Fibroblast of upper back skin (primary cell): Measurements from ENCODE around the gene ATF7IP2.
A peak's percentile ranks its signal among the peaks of the same experiment; 100 is the strongest.

Source experiments
- DNase-seq: peaks from one replicate; pipeline ENCODE4 v3.0.0-alpha.2; 2013

ATF7IP2 gene

DNA sequence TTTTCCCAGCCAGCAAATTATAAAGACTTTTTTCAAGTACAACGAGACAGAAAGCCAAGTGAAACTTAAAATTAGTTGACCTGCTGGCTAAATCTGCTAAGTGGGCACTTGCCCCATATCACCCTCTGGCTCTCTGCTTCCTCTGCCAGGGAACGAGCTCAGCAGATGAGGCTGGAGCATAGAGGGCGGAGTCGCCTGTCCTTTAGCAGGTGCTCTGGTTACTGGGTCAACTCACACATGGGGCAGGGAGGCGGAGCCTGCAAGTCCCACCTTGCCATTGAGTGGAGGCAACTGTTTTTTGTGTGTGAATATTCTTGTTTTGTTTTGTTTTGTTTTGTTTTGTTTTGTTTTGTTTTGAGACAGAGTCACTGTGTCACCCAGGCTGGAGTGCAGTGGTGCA, 132.0 kb downstream of the ATF7IP2 start:
- DNase-seq: no peak

DNA sequence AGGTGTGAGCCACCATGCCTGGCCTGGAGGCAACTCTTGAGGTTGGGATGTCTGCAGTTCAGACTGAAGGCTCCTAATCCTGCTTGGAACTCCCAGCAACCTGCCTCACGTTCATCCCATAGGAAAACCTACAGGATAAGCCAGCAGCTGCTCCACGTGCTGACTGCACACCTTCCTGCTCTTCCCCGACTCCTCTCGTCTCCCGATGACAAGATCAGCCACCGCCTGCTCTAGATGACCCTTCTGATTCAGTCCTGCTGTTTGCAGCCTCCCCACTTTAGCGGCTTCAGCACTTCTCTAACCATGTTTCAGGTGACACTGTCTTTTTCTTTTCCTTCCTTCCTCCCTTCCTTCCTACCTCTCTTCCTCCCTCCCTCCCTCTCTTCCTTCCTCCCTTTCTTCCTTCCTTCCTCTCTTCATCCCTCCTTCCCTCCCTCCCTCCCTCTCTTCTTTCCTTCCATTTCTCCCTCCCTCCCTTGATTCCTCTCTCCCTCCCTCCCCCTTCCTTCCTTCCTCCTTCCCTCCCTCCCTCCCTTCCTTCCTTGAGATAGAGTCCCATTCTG, 132.7 kb downstream of the ATF7IP2 start:
- DNase-seq: no peak

DNA sequence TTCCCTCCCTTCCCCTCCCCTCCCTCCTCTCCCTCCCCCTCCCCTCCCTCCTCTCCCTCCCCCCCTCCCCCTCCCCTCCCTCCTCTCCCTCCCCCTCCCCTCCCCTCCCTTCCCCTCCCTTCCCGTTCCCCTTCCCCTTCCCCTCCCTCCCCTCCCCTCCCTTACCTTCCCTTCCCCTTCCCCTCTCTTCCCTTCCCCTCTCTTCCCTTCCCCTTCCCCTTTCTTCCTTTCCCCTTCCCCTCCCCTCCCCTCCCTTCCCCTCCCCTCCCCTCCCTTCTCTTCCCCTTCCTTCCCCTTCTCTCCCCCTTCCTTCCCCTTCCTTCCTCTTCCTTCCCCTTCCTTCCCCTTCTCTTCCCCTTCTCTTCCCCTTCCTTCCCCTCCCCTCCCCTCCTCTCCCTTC, 133.4 kb downstream of the ATF7IP2 start:
- no peak for DNase-seq

DNA sequence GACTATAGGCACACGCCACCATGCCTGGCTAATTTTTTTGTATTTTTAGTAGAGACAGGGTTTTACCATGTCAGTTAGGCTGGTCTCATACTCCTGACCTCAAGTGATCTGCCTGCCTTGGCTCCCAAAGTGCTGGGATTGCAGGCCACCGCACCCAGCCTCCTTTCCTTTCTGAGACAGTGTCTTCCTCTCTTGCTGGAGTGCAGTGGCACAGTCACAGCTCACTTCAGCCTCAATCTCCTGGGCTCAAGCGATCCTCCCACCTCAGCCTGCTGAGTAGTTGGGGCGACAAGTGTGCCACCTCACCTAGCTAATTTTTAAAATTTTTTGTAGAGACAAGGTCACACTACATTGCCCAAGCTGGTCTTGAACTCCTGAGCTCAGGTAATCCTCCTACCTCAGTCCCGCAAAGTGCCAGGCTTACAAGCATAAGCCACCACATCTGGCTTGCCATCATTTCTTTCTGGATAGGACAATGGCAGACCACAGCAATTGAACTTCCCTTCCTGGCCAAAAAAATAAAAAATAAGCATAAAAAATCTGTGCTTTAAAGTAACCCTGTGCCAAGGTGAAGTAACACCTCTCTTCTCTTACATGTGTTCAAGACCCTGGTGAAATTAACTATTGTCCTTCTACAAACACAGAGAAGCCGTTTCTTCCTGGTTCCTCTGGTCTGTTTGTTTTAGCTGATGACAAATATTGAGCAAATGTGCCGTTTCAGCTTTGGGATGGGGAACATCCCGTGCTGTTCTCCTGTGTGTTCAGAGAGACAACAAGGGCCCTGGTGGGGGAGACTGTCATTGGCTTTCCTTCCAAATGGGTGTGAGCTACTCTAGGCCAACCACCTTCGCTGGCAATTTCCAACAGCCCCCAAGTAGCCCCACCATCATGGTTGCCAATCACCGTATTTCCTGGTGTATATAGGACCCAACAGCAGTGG, 134.3 kb downstream of the ATF7IP2 start:
- DNase-seq: no peak

DNA sequence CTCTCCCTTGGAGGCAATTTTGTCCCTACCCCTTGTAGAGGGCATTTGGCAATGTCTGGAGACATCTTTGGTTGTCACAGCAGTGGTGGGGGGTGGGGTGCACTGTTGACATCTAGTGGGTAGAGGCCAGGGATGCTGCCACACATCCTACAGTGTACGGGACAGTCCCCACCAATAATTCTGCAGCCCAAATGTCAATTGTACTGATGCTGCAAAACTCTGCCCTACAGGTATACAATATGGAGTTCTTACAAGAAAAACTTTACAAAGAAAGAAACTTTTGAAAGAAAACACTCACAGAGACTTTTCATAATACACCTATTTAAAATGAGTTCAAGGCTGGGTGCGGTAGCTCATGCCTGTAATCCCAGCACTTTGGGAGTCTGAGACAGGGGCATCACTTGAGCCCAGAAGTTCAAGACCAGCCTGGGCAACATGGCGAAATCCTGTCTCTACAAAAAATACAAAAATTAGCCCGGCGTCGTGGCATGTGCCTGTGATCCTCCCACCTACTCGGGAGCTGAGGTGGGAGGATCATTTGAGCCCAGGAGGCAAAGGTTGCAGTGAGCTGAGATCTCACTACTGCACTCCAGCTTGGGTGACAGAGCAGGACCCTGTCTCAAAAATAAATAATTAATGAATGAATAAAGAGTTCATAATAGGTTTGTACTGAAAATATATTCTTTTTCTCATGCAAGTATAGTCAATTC, 135.2 kb downstream of the ATF7IP2 start:
- DNase-seq: no peak

DNA sequence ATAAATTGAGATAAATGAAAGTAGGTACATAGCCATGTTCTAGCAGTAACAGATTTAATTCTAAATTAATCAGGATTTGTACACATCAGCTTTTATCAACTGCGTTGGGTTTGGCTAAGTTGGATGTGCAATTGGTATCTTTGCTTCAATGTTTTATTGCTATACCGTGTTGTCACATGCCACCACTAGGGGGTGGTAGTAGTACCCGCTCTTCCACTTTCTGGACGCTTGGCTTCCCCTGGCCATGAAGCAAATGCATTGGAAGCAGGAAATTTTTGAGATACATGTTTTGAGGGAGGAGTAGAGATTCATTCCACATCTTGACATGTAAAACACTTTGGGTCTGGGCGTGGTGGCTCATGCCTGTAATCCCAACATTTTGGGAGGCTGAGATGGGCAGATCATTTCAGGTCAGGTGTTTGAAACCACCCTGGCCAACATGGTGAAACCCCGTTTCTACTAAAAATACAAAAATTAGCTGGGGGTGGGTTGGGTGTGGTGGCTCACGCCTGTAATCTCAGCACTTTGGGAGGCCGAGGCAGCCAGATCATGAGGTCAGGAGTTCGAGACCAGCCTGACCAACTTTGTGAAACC, 135.9 kb downstream of the ATF7IP2 start:
- DNase-seq: peak; percentile 68

DNA sequence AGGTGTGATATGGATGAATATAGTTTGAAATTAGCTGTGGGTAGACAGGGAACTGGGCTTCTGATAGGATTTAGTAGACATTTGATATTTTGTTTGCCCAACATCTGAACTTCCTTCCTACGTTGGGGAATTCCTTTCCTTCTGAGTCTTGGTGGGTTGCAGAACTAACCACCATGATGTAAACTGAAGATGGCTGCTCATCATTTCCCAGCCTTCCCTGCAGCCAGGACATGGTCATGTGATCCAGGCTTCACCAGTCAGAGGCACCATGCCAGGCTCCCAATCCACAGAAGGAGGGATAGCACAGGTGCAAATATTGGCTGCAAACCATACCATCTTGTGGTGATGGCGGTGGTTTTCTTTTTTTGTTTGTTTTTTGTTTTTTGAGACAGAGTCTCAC, 137.1 kb downstream of the ATF7IP2 start:
- no peak for DNase-seq

DNA sequence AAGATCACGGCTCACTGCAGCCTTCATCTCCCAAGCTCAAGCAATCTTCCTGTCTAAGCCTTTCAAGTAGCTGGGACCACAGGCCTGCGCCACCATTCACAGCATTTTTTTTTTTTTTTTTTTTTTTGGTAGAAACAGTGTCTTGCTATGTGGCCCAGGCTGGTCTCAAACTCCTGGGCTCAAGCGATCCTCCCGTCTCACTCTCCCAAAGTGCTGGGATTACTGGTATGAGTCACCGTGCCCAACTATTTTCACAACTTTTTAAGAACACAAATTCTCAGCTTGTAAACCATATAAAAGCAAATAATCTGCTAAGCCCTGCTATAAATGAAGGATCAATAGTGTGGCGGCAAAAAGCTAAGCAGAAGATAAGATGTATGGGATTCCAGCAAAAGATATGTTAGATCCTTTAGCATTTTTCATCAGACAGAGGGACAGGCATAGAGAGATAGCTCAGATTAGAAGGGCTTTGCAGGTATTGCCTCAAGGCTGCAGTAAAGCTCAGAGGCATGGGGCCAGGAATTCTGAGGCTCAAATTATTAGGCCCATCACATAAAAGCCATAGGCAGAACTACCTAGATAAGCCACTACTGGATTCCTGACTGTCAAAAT, 139.5 kb downstream of the ATF7IP2 start:
- DNase-seq: no peak

DNA sequence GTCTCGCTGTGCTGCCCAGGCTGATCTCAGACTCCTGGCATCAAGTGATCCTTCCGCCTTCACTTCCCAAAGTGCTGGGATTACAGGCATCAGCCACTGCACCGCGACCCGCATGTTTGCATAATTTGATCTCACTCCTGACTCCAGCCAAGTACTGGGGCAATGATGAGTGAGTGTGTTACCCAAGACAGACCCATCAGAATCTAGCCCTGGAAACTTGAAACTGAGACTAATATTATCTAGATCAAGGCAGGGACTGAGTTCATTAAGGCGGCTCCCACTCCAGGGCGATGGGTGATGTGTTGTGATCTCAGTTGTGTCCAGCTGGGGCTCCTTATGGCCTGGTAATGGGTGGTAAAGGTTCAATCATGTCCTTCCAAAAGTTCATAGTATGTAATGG, 141.1 kb downstream of the ATF7IP2 start:
- DNase-seq: no peak

DNA sequence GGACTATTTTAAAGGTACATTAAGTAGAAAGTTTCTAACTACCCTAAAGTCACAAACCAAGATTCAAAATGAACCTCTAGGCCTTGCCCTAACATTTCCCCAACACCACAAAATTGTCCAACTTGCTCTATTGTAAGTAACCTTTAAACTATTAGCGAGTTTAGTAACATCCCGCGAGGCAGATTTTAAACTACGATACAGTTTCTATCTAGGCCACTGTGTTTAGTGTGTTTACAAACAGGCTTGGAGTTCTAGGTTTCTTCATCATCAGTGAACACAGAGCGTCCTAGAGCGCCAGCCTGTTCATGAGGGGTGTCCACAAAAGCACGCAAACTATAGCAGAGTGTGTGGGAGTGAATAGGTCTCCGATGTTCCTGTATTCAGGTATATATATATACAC, 142.8 kb downstream of the ATF7IP2 start:
- no peak for DNase-seq

DNA sequence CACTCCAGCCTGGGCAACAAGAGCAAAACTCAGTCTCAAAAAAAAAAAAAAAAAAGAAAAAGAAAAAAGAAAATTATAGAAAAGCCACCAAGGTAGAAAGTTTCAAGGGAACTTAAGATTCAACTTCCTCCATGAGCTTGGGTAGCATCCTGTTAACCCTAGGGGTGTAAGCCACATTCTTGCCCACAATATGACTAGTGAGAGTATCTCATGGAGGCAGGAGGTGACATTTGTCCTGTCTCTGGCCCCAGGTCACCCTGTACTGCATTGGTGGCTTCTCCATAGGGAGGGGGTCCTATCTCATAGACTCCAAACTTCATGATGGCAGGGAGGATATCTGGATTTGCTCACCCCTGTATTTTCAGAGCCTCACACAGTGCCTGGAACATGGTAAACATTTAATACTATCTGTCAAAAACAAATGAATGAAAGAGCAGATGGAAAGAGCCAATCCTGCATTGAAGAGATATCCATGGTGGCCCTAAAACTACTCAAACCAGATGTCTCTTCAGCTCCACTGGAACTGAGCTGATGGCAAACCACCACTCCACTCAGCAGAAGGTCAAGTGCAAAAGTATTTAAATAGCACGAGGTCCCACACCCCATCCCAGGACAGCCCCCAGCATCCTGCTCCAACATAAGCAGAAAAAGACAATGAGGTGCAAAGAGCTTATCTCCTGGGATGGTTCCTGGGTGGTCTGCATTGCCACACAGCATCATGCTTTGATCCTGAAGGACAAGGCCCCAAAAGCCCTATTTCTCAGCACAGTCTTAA, 144.2 kb downstream of the ATF7IP2 start:
- no peak for DNase-seq

DNA sequence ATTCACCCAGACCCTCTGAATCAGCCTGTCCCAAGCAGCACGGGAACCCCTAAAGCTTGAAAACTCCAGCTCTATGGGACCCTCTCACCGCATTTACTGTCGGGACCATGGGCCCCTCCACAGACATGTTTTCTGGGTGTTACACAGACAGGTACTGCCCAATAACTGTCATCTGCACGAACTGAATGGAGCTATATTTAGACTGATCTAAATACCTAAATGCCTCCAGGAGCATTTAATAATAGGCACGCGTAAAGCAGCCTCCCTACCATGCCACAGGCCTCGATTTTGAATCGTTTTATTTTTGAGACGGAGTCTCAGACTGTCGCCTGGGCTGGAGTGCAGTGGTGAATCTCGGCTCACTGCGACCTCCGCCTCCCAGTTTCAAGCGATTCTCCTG, 144.8 kb downstream of the ATF7IP2 start:
- no peak for DNase-seq

DNA sequence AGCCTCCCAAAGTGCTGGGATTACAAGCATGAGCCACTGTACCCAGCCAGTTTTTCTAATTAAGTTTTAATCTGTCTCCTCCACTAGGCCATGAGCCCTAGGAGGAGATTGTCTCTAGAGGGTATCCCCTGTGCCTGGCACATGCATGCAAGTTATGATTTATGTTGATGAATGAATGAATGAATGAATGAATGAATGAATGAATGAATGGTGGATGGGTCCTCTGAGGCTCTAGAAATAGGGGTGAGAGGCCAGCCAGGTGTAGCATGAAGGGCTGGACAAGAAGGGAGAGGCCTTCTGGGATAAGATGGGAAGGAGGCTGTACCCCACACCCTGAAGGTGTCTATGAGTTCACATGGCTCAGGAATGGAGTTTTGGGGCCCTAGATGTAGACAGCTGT, 145.7 kb downstream of the ATF7IP2 start:
- no peak for DNase-seq
